ENCODE results near the gene ELOVL1. TPM values are rescaled to one million over a fixed set of nuclear protein-coding genes. Genes with fewer than 3 reads are reported as not detected.

The ELOVL1 gene
- total and polyA plus RNA-seq, 2 of the 13 experiments (the other 11 are each of a cell fraction or from before 2014, with no cell fraction given) = 55.2 to 77.4 TPM

- TF ChIP-seq KDM2A (CRISPR knock-in tag; IDR thresholded peaks at IDR 0.05; ENCODE audit: borderline replicate concordance, low read depth) = peak; percentile 76; the same call in 1 of the 2 replicates
- TF ChIP-seq GABPA (IDR thresholded peaks at IDR 0.05; ENCODE audit: low read depth, low read length) = peak; percentile 87
- peak; percentile 98 for TF ChIP-seq GABPA (CRISPR knock-in tag; IDR thresholded peaks at IDR 0.05; ENCODE audit: low read depth)
- peak; percentile 94 for TF ChIP-seq ZFX (CRISPR knock-in tag; IDR thresholded peaks at IDR 0.05; ENCODE audit: low read depth)
- peak; percentile 60; the same call in 1 of the 2 replicates for TF ChIP-seq TFAP4 (IDR thresholded peaks at IDR 0.05; ENCODE audit: borderline replicate concordance, low read depth)
- peak; percentile 54; the same call in 1 of the 2 replicates for TF ChIP-seq ZNF710 (CRISPR knock-in tag; IDR thresholded peaks at IDR 0.05; ENCODE audit: borderline replicate concordance)
- no peak for TF ChIP-seq HIC2 (CRISPR knock-in tag; IDR thresholded peaks at IDR 0.05; ENCODE audit: low read depth)
- TF ChIP-seq ZNF572 (CRISPR knock-in tag; IDR thresholded peaks at IDR 0.05) = no peak
- no peak for TF ChIP-seq SUZ12 (IDR thresholded peaks at IDR 0.05; ENCODE audit: low read depth, low read length)
- TF ChIP-seq THAP9 (CRISPR knock-in tag; IDR thresholded peaks at IDR 0.05; ENCODE audit: borderline replicate concordance) = peak; percentile 84; the same call in 1 of the 2 replicates
- no peak for TF ChIP-seq AFF4 (CRISPR knock-in tag; IDR thresholded peaks at IDR 0.05)
- TF ChIP-seq IRX3 (CRISPR knock-in tag; IDR thresholded peaks at IDR 0.05; ENCODE audit: borderline replicate concordance, low read depth) = no peak; the same call in 1 of the 2 replicates
- TF ChIP-seq SATB2 (CRISPR knock-in tag; IDR thresholded peaks at IDR 0.05) = no peak
- TF ChIP-seq ZNF180 (CRISPR knock-in tag; IDR thresholded peaks at IDR 0.05; ENCODE audit: borderline replicate concordance, low read depth) = no peak
- TF ChIP-seq ZNF720 (CRISPR knock-in tag; IDR thresholded peaks at IDR 0.05) = no peak
- 0 out of 2 replicates have a peak, but pooled peaks have one; percentile 8 for TF ChIP-seq STAG1 (CRISPR knock-in tag; IDR thresholded peaks at IDR 0.05)
Observed at GRCh38 chr1:43389326-43390313, 21.8 kb upstream of the ELOVL1 start, which contains the start of the genes MED8 and SZT2 (continued).
